NOMO-1 treated with DMSO at 0.1 percent for 48 hours (cell line): ENCODE results near the gene TTC7B.
A peak's percentile ranks its signal among the peaks of the same experiment; 100 is the strongest.
"Not testable (repeated sequence)": the region's sequence is repeated elsewhere in the genome, so short reads cannot be mapped to it uniquely, and the experiment has no call there.

ENCODE experiments used
- DNase-seq: peaks from one replicate; lab custom pipeline; 2025; ENCODE audit not compliant: unreplicated experiment; lab: John Stamatoyannopoulos, UW

Gene TTC7B

DNA sequence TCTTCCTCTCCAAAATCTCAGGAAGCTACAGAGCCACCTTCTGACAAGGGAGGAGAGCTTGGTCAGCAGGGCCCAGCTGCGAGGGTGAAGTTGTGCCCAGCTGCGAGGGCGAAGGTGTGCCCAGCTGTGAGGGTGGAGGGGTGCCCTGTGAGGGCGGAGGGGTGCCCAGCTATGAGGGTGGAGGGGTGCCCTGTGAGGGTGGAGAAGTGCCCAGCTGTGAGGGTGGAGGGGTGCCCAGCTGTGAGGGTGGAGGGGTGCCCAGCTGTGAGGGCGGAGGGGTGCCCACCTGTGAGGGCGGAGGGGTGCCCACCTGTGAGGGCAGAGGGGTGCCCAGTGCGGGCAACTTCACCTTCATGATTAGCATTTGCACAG lies 20.4 kb upstream of the TTC7B start:
- no peak for DNase-seq

DNA sequence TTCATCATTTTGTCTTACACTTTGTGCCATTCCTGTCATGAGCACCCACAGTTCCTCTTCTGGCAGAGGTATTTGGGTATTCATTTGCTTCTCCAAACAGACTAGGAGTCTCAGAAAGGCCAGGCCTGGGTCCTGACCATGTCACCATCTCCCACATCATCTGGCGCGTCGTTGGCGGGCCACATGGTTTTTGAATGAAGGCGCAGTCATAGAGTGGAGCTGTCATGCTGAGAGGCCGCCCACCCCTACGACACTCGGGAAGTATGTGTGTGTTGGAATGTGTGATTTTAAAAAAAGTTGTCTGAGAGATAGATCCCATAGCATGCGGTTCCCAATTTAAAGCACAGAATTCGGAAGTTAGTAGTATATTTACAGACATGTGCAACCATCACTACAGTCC lies 15.6 kb upstream of the TTC7B start:
- no peak for DNase-seq

- DNase-seq, result no peak
Measured at GRCh38 chr14:90830931-90831701, 14.9 kb upstream of the TTC7B start.

GRCh38 chr14:90829677-90830076 lies 13.4 kb upstream of the TTC7B start:
- DNase-seq, result no peak

DNA sequence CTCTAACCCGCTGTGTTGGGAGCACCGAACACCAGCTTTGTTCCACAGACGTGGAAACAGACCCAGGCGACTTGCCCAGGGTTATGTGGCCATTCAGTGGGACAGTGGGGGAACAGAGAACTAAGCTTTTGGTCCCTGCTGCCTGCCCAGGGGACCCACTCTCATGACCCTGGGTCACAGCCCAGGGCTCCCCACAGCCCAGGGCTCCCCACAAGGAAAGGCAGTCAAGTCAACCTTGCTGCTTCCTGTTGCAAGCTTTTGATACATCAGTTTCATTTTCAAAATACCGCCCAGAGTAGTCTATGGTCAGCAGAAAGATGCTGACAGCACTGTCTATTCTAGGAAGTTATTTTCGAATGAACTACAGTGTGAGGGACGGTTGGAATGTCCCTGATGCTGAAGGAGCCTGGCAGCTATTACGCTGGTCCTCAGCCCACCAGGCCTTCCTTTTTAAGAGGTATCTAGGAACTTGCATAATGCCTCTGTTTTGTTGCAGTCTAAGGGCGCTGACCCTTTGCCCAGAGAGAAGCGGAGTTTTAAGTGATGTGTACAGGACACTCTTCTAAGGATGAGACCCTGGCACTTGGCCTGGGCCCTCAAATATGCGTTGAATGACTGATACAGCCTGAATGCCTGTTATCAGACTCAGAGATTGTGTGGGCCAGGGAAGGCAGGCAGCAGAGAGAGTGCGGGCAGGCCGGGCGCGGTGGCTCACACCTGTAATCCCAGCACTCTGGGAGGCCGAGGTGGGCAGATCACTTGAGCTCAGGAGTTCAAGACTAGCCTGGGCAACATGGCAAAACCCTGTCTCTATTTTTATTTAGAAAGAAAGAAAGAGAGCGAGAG lies 12.6 kb upstream of the TTC7B start:
- peak; percentile 48 for DNase-seq

GRCh38 chr14:90827919-90828610 lies 11.8 kb upstream of the TTC7B start:
- peak; percentile 90 for DNase-seq

GRCh38 chr14:90823542-90823941 lies 7.3 kb upstream of the TTC7B start:
- not testable (repeated sequence) for DNase-seq

GRCh38 chr14:90820958-90821357 lies 4.7 kb upstream of the TTC7B start:
- peak; percentile 18 for DNase-seq

GRCh38 chr14:90819734-90820393 lies 3.6 kb upstream of the TTC7B start:
- DNase-seq, result no peak

DNA sequence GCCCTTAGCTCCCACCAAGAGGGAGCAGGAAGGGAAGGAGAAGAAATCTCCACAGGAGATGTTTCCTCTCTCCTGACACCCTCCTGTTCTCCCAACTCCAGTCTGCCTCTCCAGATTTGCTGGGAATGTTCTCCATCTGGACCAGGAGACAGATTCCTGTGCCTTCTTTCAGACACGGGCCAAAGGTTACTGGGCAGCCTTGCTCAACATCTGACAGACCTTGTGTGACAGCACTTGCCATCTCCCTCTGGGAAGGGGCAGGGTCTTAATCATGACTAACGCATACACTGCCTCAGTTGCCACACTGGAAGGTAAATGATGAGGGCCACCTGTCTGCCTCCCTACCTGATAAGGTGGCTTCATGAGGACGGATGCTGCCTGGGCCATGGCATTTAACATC lies 2.5 kb upstream of the TTC7B start:
- no peak for DNase-seq

DNA sequence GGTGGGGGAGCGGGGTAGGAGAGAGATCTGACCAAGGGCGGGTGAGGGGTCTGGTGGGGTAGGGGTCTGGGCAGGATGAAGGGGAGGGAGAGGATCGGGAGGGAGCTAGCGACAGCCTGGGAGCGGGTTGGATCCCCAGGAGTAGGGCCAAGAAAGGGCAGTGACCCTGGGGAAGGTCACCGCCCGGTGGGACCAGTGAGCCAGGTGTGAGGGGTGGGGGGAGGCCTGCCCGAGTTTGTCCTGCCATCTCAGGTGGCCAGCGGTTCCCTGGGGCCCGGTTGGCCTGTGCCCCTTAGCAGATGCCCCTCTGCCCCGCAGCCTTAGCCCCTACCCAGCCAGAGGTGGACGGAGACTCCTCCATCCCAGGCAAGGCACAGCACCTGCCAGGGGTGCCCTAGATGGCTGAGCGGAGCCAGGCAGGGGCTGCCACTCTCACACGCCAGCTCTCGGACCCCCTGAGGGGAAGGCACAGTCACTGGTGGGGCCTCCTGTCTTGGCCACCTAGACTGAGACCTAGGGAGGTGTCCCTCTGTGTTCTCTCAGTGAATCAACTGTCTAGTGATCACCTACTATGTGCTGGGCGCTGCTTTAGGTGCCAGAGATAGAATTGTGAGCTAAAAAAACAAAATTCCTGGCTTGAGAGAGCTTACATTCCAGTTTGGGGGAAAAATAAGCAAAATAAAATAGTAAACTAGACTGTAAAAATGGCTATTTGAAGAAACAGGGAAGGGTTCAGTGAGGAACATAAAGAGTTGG lies 629 bp upstream of the TTC7B start:
- DNase-seq, result no peak

DNA sequence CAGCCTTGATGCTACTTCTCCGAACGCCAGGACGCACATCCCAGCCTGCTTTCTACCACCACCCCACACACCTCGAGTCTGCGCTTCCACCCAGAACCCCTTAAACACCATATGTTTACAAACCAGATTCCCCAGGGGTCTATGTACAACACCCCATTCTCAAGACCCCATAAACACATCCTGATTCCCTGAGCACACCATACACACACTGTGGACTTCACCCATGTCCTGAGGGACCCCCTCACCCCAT lies 733 bp downstream of the TTC7B start:
- no peak for DNase-seq

DNA sequence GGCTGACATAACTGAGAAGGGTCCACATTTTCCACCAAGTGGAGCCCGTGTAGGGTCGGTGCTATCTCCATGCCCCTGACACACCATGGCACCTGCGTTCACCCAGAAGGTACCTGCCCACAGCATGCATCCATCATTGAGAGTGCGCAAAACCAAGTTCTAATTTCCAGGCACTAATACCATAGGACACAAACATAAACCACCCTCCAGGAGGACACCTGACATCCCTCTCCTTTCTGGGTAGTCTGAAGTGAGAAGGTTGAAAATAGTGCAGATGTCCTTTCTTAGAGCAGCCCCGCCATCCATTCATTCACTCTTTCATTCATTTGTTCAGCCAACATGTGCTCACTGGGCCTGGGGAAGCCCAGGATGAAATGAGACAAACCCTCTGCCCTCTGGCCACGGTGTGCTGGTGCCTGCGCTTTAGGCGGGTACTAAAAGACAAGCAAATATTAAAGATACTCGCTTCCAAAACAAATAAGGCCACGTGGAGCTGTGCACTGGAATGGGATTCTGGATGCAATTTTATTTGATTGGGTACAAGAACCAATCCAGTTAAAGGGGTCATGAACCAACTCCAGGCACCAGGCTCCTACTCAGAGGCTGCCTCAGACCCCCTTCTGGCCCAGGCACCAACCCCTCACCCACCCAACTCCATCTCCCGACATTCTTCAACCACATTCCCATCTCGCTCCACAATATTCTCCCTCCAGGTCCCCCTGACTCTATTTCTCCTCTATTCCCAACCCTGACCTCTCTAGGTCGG lies 1.2 kb downstream of the TTC7B start:
- no peak for DNase-seq

- no peak for DNase-seq
Measured at GRCh38 chr14:90813442-90813841, 2.8 kb downstream of the TTC7B start.

DNA sequence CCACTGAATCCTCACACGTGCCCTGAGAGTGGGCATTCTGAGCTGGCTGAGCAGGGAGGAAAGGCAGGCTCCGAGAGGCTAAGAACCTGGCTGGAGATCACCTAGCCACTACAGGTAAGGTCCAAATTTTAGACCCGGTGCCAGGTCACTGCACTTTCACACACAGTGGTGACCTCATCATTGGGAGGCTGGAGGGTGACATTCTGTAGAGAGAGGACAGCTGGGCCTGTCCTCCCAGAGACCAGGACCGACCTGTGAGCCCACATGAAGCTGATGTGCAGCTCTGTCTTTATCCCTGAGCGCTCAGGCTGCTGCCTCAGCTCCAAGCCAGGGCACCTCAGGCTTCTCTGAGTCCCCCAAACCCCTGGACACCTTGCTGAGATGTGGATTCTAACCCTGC lies 4.1 kb downstream of the TTC7B start:
- DNase-seq, result no peak

GRCh38 chr14:90811641-90812040 lies 4.6 kb downstream of the TTC7B start:
- DNase-seq, result no peak

- DNase-seq, result no peak
Measured at GRCh38 chr14:90810806-90811205, 5.4 kb downstream of the TTC7B start.

GRCh38 chr14:90809530-90810312 lies 6.5 kb downstream of the TTC7B start:
- no peak for DNase-seq

GRCh38 chr14:90808759-90809529 lies 7.3 kb downstream of the TTC7B start:
- no peak for DNase-seq
